HG03175 (cell line): ENCODE measurements around the gene MIB1.

ENCODE experiments used
- ATAC-seq: cut with Tn5 transposase; IDR thresholded peaks from one replicate; pipeline ENCODE4 v1.9.1; 2021; ENCODE audit warnings: mild to moderate bottlenecking, moderate library complexity; ENCODE audit not compliant: unreplicated experiment

The MIB1 gene

GRCh38 chr18:21865043-21865442 is 124.5 kb downstream of the MIB1 start:
- no peak for ATAC-seq

GRCh38 chr18:21868770-21869169 is 128.2 kb downstream of the MIB1 start:
- no peak for ATAC-seq

GRCh38 chr18:21889570-21889969 is 149.0 kb downstream of the MIB1 start:
- ATAC-seq: no peak

GRCh38 chr18:21894619-21895367 is 154.2 kb downstream of the MIB1 start:
- no peak for ATAC-seq

- no peak for ATAC-seq
Measured at GRCh38 chr18:21896732-21897336, 156.2 kb downstream of the MIB1 start.

- ATAC-seq: no peak
Measured at GRCh38 chr18:21897811-21898210, 157.2 kb downstream of the MIB1 start.

GRCh38 chr18:21900605-21901352 is 160.2 kb downstream of the MIB1 start:
- ATAC-seq: no peak

GRCh38 chr18:21901423-21901945 is 160.9 kb downstream of the MIB1 start:
- ATAC-seq: no peak

- ATAC-seq: no peak
Measured at GRCh38 chr18:21903709-21904108, 163.1 kb downstream of the MIB1 start.

GRCh38 chr18:21904856-21905255 is 164.3 kb downstream of the MIB1 start:
- no peak for ATAC-seq

- no peak for ATAC-seq
Measured at GRCh38 chr18:21907451-21907850, 166.9 kb downstream of the MIB1 start.

- no peak for ATAC-seq
Measured at GRCh38 chr18:21908711-21909110, 168.1 kb downstream of the MIB1 start.

- ATAC-seq: no peak
Measured at GRCh38 chr18:21910906-21911305, 170.3 kb downstream of the MIB1 start.

- no peak for ATAC-seq
Measured at GRCh38 chr18:21911551-21911950, 171.0 kb downstream of the MIB1 start.

- ATAC-seq: no peak
Measured at GRCh38 chr18:21912339-21913239, 172.0 kb downstream of the MIB1 start.

GRCh38 chr18:21914739-21915319 is 174.2 kb downstream of the MIB1 start:
- ATAC-seq: no peak

GRCh38 chr18:21915546-21915945 is 175.0 kb downstream of the MIB1 start:
- no peak for ATAC-seq

- ATAC-seq: no peak
Measured at GRCh38 chr18:21916594-21916993, 176.0 kb downstream of the MIB1 start.

GRCh38 chr18:21918693-21919092 is 178.1 kb downstream of the MIB1 start:
- no peak for ATAC-seq
